ENCODE data around the gene XAGE2. TPM values are rescaled to one million over a fixed set of nuclear protein-coding genes. Genes with fewer than 3 reads are reported as not detected.

Gene XAGE2, protein sequence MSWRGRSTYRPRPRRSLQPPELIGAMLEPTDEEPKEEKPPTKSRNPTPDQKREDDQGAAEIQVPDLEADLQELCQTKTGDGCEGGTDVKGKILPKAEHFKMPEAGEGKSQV
- not detected for total RNA-seq

DNA sequence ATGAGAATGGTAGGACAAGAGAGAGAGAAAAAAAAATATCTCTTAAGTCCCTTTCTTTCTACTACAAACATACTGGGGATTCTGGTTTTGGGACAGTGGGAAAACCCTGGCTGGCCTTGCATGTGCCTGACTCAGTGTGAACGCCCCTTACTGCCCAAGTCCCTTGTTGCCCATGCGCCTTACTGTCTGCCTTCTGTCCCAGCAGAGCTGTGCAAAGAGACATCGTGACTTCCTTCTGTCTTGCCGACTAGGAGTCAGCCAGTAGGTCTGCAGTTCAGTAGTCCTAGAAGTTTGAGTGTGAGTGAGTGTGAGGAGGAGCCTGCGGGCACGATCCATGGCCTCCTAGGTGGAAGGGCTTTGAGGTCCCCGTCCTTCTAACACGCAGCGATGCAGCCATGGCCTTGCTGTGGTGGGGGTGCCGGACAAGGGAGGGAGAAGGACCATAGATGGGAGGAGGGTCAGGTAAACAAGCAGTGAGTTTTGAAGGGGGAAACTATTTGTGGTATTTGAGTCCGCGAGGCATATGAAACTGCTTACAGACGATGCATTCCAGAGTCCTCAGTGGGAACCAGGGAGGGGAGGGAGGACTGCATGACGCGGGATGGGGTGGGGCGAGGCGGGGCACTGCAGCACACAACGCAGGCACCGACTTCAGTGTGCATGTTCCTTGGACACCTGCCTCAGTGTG, at the start of gene XAGE2:
XAGE2 (plus strand) TSS at position 654 of the 688 bp plus-strand sequence. CDS start 994 bp downstream, outside the sequence.

Small RNA genes within 50 kb of the gene (small RNA-seq; reads per million reads assigned to genes)
- gene MIR8088, result 0 reads per million in 2 donors

Other genes with a start within 250 kb of the XAGE2 start
- 1 to 10 TPM; 1.4 to 9.7 TPM for gene MAGED4, start 184.1 kb upstream of the XAGE2 start, total RNA-seq
- gene XAGE1A, start 126.8 kb downstream of the XAGE2 start, total RNA-seq, result not detected
- not detected for gene XAGE1B, start 148.0 kb downstream of the XAGE2 start, total RNA-seq

Data from melanocyte of skin (primary cell).